ENCODE data around the gene TTLL9.
"Not testable (repeated sequence)": the region's sequence is repeated elsewhere in the genome, so short reads cannot be mapped to it uniquely, and the experiment has no call there.

TTLL9 gene, protein sequence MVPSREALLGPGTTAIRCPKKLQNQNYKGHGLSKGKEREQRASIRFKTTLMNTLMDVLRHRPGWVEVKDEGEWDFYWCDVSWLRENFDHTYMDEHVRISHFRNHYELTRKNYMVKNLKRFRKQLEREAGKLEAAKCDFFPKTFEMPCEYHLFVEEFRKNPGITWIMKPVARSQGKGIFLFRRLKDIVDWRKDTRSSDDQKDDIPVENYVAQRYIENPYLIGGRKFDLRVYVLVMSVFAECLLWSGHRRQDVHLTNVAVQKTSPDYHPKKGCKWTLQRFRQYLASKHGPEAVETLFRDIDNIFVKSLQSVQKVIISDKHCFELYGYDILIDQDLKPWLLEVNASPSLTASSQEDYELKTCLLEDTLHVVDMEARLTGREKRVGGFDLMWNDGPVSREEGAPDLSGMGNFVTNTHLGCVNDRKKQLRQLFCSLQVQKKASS

DNA sequence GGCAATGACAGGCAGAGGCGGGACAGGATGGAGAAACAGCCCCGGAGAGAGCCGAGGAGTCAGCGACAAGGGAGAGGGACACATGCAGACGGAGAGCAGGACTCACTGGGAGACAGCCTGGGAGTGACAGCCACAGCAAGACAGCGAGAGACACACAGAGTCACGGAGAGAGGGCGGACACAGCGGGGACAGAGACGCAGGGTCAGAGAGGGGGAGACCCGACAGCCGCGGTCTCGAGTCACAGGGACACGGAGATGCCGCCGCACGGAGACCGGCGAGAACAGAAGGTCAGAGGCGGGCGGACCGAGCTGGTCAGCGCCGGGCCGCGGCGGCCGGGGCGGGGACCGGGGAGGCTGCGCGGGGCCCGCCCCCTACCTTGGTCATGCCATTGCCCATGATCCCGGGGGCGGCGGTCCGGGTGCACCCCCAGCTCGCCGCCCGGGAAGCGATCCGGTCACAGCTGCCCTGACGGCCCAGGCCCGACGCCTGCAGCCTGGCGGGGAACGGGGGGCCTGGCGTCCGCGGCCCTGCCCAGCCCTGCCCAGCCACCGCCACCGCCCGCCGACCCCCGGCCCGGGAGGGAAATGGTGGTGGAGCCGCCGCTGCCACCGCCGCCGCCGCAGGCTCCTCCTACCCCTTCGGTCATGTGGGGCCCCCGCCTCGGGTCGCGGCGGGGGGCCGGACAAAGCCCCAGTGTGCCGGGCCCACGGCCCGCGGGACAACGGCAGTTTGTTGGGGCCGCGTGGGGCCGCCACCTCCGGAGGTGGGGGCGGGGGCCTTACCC, at the start of gene TTLL9, which contains the start of gene DUSP15:
Gene TTLL9, plus strand, starts transcription at position 693 of the 784 bp plus-strand sequence. CDS start 493 bp downstream, outside the sequence.
Gene DUSP15, minus strand, starts transcription at position 586 of the 784 bp plus-strand sequence. Its CDS starts 190 bp downstream, at position 396.
- no peak for DNase-seq (ENCODE audit: low read depth)

DNA sequence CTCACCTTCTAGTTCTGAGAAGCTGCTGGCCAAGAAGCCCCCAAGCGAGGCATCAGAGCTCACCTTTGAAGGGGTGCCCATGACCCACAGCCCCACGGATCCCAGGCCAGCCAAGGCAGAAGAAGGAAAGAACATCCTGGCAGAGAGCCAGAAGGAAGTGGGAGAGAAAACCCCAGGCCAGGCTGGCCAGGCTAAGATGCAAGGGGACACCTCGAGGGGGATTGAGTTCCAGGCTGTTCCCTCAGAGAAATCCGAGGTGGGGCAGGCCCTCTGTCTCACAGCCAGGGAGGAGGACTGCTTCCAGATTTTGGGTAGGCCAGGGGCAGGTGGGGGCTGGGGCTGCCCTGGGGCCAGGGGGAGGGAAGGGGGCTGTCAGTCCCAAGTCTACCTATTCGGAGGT, 49.0 kb upstream of the TTLL9 start:
- DNase-seq (ENCODE audit: low read depth) = no peak

DNA sequence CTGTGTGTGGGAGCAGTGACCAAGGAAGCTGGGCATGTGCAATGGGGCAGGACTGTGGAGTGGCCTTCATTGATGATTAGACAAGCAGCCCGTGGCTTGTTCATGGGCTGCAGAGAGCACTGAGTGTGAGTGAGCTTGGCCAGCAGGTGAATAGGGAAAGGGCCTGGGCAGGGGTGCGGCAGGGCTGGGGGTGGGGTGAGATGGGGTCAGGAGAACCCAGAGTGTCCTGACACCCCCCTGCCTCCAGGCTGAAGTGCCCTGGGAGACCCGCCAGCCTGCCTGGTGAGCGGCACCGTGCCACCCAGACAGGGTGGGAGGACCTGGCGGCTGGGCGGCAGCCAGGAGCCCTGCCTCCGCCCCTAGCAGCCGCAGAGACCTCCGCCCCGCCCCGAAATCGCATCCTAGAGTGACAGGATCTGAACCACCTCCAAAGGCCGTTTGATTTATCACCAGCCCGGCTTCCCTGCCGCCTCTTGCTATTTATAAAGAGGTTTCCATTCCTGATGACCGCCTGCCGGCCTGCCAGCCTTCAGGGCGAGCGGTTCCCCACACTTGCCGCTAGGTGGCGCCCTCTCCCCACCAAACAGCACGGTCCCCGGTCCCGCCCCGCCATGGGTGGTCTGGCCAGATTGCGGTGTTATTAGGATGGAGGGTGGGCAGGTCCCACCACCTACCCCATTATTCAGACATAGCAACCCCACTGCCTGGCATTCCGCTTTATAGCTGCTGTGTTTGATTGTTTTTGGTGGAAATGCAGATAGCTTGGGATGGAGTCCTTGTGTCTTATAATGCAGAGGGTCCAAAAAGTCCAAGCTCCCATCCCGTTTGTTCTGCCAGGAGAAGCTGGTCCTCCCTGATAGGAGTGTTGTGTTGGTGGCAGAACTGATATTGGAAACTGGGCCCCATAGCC, 47.8 kb upstream of the TTLL9 start:
- DNase-seq (ENCODE audit: low read depth) = peak; percentile 59

DNA sequence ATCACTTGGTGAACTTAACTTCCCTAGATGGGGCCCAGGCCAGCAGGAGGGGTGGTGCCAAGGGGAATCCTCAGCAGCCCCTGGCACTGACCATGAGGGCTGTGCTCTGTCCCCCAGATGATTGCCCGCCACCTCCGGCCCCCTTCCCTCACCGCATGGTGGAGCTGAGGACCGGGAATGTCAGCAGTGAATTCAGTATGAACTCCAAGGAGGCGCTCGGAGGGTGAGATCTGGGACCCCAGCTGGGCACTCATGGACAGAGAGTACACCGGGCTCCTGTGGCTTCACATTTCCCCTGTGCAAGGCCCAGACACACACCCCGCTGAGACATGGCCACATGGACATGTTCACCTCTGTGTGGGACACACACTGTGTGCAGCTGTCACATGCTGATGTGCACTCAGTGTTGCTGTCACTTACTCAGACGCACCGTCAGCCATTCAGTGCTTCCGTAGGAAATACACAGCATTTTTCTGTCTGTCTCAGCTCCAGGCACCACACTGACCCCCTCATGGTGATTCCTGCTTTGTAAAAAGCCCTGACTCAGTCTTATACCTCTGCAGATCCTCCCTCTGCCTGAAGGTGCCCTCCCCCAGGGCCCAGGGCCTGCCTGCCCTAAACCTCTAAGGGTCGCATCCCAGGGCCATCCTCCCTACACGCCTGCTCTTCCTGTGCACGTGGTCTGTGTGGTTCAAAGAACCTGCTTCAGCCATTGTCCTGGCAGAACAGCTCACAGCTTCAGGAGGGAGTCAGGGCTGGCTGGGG, 46.9 kb upstream of the TTLL9 start:
- DNase-seq (ENCODE audit: low read depth) = no peak

DNA sequence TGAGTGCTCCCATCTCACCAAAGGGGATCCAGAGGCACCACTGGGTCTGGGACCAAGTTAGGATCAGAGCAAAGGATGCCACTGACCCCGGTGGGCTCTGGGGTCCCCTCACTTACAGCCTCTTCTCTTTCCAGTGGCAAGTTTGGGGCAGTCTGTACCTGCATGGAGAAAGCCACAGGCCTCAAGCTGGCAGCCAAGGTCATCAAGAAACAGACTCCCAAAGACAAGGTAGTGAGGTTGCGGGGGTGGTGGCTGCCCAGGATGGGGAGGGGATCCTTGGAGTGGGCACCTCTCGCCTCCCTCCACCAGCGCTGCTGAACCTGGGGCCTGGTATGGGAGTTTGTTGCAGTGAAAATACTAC, 46.3 kb upstream of the TTLL9 start:
- no peak for DNase-seq (ENCODE audit: low read depth)

DNA sequence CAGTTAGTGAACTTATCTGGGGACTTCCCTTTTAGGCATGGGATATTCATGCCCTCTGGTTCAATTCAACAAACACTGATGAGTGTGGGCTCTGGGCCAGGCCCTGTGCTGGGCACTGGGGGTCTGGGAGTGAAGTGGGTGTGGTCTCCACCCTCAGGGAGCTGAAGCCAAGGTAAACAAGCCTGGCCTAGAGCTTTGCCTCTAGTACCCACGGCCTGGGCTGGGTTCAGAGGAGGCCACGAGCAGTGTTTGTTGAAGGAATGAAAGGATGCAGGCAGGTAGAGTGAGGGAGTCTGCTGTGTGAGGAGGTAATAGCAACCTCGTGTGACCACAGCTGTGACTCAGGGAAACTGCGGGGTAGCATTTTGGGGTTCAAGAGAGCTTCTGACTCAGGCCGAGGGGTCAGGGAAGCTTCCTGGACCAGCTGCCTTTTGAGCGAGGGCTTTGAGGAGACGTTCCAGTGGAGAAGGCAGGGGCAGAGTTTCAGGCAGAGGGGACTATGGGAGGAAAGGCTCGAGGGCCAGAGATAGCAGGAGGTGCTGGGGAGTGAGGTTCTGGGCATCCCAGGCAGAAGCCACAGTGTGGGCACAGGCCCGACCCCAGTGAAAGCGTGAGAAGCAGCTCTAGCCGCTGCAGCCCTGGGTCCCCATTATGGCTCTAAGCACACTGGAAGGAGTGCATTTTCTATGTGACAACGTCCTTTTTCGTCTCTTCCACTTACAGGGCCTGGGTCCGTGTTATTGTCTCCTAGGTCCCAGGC, 45.7 kb upstream of the TTLL9 start:
- DNase-seq (ENCODE audit: low read depth) = no peak

DNA sequence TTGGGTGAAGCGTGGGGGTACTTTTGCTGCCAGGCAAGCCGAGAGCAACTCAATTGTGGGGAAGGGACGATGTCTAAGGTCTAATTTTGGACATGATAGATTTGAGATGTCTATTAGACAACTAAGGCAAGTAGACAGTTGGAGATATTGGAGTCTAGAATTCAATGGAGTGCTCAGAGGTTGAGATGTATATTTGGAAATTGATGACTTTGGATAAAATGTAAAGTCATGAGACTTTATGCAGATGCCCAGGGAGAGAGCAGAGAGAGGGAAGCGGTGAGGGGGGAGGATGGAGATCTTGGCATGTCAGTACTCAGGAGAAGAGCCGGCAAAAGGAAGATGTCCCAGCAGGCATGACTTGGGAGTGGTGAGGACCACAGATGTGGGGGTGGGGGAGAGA, 44.4 kb upstream of the TTLL9 start:
- no peak for DNase-seq (ENCODE audit: low read depth)

DNA sequence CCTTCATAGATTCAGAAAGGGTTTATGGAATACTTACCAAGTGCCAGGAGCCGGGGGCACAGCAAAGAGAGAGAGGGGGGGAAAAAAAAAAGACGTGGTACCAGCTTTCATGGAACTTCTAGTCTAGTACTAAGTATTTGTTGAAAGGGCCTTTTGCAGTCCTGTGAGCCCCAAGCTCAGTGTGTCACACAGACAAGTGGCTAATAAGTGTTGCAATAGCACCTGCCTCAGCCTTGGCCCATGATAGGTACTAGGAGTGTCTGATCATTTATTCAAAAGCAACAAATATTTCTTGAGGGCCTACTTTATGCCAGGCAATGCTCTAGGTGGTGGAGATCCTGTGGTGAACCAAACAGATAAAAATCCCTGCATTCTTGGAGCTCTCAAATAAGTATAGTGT, 43.4 kb upstream of the TTLL9 start:
- no peak for DNase-seq (ENCODE audit: low read depth)

DNA sequence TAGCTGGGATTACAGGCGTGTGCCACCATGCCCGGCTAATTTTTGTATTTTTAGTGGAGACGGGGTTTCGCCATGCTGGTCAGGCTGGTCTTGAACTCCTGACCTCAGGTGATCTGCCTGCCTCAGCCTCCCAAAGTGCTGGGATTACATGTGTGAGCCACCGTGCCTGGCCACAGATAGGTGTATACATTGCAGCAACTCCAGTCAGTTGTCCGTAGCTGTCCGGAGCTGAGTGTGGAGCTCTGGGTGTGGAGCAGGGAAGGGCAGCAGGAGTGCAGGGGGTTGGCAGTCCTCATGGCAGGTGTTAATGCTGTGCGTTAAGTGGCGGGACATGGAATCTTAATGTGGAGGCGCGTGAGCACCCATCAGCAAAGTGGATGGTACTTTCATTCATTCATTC, 42.4 kb upstream of the TTLL9 start:
- DNase-seq (ENCODE audit: low read depth) = not testable (repeated sequence)

DNA sequence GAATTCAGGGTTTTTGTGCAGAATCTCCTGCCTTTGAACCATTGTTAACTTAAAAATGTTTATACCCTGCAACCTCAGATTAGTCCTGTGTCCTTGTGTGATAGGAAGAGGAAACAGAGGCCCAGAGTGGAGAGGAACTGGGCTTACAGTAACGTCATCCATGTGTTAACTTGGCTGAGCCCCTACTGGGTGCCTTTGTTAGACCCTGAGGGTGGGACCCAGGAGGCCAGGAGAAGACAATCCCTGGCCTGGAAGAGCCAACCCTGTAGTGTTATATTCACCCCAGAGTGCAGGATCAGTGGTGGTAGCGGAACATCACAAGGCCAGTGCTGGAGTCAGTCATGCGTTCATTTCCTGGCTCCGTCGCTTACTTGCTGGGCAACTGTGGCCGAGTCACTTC, 40.7 kb upstream of the TTLL9 start:
- DNase-seq (ENCODE audit: low read depth) = no peak

DNA sequence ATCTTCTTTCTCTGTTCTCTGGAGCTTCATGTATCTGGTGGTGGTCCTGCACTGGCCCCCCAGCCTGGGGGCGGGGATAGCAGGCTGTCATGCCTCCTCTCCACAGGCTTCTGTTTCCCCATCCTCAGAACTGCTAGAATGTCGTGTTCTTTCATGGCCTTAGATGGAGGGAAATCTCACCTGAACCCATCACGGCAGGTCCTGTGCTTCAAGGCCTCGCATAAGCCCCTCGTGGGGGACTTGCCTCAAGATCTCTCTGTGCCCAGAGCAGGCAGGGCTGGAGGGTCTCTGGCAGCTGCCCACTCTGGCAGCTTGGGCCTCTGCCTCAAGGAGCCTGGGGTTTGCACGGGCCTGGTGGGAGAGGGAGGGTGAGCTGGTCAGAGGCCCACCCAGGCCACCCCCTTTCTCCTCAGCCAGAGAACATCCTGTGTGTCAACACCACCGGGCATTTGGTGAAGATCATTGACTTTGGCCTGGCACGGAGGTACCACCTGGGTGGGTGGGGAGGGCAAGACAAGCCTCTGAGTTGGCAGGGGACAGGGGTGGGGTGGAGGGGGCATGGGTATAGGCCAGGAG, 39.9 kb upstream of the TTLL9 start:
- no peak for DNase-seq (ENCODE audit: low read depth)

DNA sequence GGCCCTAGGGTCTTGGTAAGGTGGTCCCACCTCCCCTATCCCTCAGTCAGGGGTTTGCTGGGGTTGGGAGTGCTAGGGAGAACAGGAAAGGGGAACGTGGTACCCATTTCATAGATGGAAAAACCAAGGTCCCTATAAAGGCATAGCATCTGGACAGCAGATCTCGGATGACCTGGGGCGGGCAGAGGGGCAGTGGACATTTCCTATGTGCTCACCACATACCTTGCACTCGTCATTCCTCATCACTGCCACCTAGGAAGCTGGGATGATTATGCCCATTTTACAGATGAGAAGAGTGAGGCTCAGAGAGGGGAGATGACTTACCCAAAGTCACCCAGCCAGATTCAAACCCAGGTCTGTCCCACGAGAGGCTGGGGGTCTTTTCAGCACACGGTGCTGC, 39.2 kb upstream of the TTLL9 start:
- no peak for DNase-seq (ENCODE audit: low read depth)

DNA sequence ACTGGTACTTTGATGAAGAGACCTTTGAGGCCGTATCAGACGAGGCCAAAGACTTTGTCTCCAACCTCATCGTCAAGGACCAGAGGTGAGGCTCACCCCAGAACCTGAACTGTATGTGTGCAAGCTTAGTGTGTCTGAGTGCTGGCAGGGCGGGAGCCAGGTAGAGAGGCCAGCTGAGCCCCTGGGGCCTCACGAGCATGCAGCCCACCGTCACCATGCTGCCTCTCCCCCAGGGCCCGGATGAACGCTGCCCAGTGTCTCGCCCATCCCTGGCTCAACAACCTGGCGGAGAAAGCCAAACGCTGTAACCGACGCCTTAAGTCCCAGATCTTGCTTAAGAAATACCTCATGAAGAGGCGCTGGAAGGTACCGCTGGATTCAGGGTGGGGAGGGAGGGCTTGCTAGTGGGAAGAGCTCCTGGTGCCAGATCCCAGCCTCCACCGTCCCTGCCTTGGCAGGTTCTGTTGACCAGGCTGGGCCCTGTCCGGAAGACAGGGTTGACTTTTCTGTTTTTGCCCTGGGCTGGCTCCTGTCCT, 38.6 kb upstream of the TTLL9 start:
- DNase-seq (ENCODE audit: low read depth) = no peak

DNA sequence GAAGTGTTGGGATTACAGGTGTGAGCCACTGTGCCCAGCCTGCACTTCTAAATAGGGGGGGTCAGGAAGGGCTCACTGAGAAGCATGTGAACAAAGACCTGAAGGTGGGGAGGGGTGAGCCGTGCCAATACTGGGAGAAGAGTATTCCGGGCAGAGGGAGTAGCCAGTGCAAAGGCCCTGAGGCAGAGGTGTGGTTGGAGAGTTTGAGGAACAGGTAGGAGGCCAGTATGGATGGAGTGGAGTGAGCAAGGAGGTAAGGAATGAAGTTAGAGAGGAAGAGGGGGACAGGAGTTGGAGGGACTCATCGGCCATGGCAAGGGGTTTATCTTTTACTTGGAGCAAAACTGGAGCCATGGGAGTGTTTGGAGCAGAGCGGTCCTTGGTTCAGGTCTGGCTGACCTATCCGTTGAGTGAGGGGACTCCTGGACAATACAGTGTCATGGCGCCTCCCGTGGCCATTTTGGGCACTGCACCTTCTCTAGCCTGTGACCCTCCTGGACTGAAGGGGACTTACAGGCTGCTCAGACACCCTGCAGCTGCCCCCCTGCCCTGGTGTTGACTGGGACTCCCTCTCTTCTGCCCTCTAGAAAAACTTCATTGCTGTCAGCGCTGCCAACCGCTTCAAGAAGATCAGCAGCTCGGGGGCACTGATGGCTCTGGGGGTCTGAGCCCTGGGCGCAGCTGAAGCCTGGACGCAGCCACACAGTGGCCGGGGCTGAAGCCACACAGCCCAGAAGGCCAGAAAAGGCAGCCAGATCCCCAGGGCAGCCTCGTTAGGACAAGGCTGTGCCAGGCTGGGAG, 37.1 kb upstream of the TTLL9 start:
- peak; percentile 20 for DNase-seq (ENCODE audit: low read depth)

DNA sequence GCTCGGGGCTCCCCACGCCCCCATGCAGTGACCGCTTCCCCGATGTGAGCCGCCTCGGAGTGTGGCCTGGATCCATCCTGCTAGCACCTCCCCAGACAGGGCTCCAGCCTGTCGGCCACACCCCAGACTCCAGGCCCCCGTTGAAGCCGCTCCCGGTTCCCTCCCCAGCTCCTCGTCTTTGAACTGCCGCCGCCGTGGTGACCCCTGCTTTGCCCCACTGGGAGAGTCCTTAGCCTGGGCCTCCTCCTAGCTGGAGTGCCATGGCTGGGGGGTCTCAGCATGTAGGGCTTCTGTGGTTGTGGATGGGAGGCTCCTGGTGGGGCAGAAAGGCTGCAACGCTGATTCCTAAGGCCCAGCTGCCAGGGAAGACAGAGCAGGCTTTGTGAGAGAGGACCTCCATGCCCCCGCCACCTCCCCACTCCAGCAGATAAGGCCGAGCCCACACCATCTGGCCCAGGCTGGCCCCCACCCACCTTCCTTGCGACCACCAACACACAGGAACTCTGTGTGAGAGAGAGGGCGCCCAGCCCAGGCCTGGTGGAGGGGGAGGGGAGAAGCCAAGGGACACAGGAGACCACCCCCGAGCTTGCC, 36.4 kb upstream of the TTLL9 start:
- no peak for DNase-seq (ENCODE audit: low read depth)

DNA sequence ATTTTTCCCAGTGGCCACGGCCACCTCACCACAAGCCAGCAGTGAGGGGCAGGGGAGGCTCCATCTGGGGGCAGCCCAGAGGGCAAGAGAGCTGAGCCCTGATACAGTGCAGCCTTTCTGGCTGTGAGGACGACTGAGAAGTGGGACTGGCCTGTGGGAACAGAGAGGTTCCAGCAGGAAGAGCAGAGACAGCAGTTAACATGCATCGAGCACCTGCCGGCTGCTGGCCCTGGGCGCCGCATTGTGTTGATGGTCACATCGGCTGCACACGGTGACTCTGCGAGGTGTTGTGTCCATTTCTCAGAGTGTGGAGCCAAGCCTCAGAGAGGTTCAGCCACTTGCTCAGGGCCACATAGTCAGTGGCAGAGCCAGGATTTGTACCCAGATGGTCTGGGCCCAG, 34.9 kb upstream of the TTLL9 start:
- no peak for DNase-seq (ENCODE audit: low read depth)

DNA sequence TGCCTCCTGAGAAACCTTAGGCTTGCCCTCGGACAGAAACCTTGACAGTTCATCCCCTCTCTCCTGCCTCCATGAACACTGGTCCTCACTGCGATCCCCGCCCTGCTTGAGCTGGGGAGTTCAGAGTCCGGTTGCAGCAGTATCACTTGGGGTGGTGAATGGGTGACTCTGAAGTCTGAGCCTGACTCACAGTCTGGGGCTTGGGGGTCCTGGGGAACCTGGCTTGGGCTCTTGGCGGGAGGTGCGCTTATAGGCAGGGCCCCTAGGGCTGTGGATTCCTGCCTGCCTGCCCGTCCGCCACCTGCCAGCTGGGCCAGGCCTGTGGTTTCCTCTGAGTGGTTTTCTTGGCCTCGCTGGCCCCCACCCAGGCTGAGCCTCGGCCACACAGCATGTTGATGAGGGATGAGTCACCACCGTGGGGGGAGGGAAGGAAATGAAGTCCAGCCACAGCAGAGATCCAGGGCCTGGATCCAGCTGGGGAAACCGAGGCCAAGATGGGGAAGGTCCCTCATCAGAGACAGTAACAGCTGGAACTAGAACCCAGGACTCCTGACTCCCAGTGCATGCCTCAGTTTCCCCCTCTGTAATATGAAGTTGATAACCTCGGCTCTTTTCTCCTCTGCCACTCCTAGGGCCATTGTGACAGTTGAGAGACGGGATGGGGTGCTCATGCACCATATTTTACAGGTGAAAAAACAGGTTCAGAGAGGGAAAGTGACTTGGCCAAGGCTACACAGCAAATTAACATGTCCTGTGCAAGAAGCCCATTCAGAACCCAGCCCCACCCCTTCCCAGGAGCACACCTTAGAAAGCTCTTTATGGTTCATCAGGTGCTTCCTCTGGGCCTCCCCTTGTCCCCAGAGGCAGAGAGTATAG, 34.2 kb upstream of the TTLL9 start:
- DNase-seq (ENCODE audit: low read depth) = no peak

Measured in activated T-helper 1 cell treated with Interleukin-2 at 50 U/mL for 16 hours (primary cell).